Pancreas (tissue), 10 donors: ENCODE results near the gene TRAF3. TPM values are rescaled to one million over a fixed set of nuclear protein-coding genes. Genes with fewer than 3 reads are reported as not detected.
"Not testable (repeated sequence)": the region's sequence is repeated elsewhere in the genome, so short reads cannot be mapped to it uniquely, and the experiment has no call there.

ENCODE experiments used
- ATAC-seq, 4 donors: fragments of 200-7000 bp; cut with Tn5 transposase; one replicate each; pipeline versions ENCODE4 v1.8.0 to v1.9.1; 2020; ENCODE audit warnings: mild to moderate bottlenecking in 4 of 4, moderate library complexity in 4 of 4
- DNase-seq, 6 donors: peaks; one replicate each; pipeline ENCODE4 v3.0.0-alpha.2; 2020
- FAIRE-seq: peaks from 2 replicates; lab custom pipeline; 2012; peaks lifted over from hg19 to GRCh38; lab: Jason Lieb, UNC
- H3K27ac ChIP-seq, 4 donors: fragments of 200-600 bp; sonication (generic); 1 replicate in 3 of 4; 2 replicates in 1 of 4; pipeline versions ENCODE4 v1.5.0 to v1.8.0; 2020
- H3K27me3 ChIP-seq, 4 donors: fragments of 200-600 bp; one replicate each; pipeline ENCODE4 v1.8.0; 2021
- H3K36me3 ChIP-seq, 3 donors: fragments of 200-600 bp; sonication (generic) in 1 of 3; one replicate each; pipeline versions ENCODE4 v1.5.0 to v1.8.0; 2020 to 2021
- H3K4me1 ChIP-seq, 3 donors: fragments of 200-600 bp; one replicate each; pipeline ENCODE4 v1.8.0; 2021
- H3K4me3 ChIP-seq, 4 donors: fragments of 200-600 bp; sonication (generic) in 2 of 4; one replicate each; pipeline versions ENCODE4 v1.5.0 to v1.8.0; 2020 to 2021
- H3K9me3 ChIP-seq, 4 donors: fragments of 200-600 bp; one replicate each; pipeline ENCODE4 v1.8.0; 2021
- WGBS, 2 donors: extraction: QIAGEN DNeasy Blood & Tissue Kit; methylation state at CpG; one replicate each; pipeline ENCODE4 v1.1.7; 2013; 5-methylcytosine and 5-hydroxymethylcytosine counted together
- intact Hi-C, 3 donors: fragments of 100-400 bp; cut with DNase I; formaldehyde crosslinking; loops; one replicate each; pipeline versions ENCODE4 v1.11.1 to v1.14.2; 2022
- polyA plus RNA-seq, 2 donors: library from polyadenylated mRNA; stranded (reverse); fragments of 200-250 nt; gene quantifications; one replicate each; pipeline ENCODE4 v1.2.3, GENCODE V29; 2013
- total RNA-seq, 6 donors: library from RNA; stranded (reverse); fragmentation: NEBNext Ultra II Directional in 4 of 6; extraction: Animal tissue kit (Norgen Biotek cat#: 25700) in 4 of 6; gene quantifications; one replicate each; pipeline versions ENCODE4 v1.2.1 to v1.2.4, GENCODE V29; 2021 to 2023
- TF ChIP-seq, protein P1 (sequence below), 4 donors: fragments of 200-600 bp; sonication (generic) in 3 of 4; IDR thresholded peaks; one replicate each; pipeline versions ENCODE4 v1.5.0 to v1.8.0; 2021; ENCODE audit warnings: antibody characterized with exemption in 4 of 4
- donor health status: healthy with polysubstance abuse.
- donor health status: DM: no; HTN: no; CAD: no; lungs with moderate emphysema.
- donor health status: DM: no; HTN: no; CAD: no.
- donor health status: control.
- donor health status: control.
- donor health status: Bipolar disorder and iron deficiency.
- donor health status: DM: yes; HTN: yes; CAD: no.
- donor health status: DM: no; HTN: no; CAD: no.
- donor health status: DM: no; HTN: no; CAD: no.
- donor health status: DM: yes; HTN: yes; CAD: no.

TRAF3 gene
- total and polyA plus RNA-seq, 8 donors = 3.6 to 14.7 (median 6.1) TPM

DNA sequence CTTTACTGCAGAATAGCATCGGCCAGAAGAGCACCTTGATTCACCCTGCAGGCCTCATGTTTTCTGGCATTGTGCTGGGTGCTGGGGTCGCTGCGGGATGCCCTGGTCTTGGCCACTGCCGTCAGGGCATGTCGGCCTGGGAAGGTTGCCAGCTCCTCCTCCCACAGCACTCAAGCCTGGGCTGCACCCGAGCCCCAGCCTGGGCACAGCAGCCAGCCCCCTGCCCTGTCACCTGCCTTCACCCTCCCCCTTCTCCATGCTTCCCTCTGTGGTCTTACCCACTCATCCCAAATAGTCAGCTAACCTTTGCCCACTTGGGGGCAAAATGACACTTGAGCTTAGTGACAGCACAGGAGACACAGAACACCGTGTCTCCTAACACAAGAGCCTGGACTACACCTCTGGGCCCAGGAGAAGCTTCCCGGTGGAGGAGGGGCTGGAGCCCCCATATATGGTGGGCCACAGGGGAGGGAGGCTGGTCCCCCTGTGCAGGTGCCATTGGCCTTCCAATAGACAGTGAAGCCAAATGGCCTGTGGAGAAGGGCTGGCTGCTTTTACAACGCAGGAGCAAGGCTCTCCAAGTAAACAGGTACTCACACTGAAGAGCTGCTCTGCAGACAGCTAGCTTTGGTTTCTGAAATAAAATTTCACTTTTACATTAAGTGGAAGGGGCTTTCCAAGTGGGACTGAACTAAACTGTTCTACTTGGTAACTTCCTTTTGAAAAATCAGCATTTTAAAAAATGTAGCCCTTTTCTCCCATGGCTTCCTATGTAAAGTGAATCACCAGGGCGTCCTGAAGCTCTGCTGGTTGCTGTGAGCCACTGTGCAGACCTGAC, 94.0 kb downstream of the TRAF3 start:
- no peak for DNase-seq
- no peak for ATAC-seq
- H3K27me3 ChIP-seq = no peaks in the 10 kb centered on the region
- TF ChIP-seq, protein P1, sequence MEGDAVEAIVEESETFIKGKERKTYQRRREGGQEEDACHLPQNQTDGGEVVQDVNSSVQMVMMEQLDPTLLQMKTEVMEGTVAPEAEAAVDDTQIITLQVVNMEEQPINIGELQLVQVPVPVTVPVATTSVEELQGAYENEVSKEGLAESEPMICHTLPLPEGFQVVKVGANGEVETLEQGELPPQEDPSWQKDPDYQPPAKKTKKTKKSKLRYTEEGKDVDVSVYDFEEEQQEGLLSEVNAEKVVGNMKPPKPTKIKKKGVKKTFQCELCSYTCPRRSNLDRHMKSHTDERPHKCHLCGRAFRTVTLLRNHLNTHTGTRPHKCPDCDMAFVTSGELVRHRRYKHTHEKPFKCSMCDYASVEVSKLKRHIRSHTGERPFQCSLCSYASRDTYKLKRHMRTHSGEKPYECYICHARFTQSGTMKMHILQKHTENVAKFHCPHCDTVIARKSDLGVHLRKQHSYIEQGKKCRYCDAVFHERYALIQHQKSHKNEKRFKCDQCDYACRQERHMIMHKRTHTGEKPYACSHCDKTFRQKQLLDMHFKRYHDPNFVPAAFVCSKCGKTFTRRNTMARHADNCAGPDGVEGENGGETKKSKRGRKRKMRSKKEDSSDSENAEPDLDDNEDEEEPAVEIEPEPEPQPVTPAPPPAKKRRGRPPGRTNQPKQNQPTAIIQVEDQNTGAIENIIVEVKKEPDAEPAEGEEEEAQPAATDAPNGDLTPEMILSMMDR (IDR thresholded peaks at IDR 0.05) = no peak
- no peak overlapping the region for H3K4me3 ChIP-seq
- no peaks in the 10 kb centered on the region for H3K9me3 ChIP-seq
- intact Hi-C loops = no loop called here
- no peak overlapping the region for H3K27ac ChIP-seq
- no peaks in the 10 kb centered on the region for H3K4me1 ChIP-seq
- no peak for FAIRE-seq
- H3K36me3 ChIP-seq = no peaks in the 10 kb centered on the region
- WGBS, 2 donors = 90 to 95% methylated on average over 10 of the region's 10 CpGs

DNA sequence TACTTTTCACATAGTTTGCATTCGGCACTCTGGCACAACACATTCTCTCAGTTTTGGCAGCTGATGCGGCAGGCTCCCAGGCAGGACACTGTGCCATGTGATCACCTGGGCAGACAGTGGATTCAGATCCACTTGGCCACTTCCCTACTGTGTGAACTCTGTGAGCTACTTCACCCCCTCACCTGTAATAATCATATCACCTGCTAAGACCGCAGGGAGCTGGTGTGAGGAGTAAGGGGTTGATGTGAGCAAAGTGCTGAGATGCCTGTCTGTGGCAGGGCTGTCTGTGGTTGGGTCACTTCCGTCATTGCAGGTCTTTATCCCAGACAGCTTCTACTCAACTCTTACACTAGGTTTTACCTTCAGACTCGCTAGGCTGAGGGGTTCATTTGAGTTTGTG, 94.8 kb downstream of the TRAF3 start:
- DNase-seq = no peak
- intact Hi-C loops = no loop called here
- Histone ChIP-seq H3K27me3 (no peaks in the 10 kb centered on the region), H3K27ac (no peak overlapping the region), H3K36me3 (no peaks in the 10 kb centered on the region), H3K9me3 (no peaks in the 10 kb centered on the region), H3K4me3 (no peak overlapping the region), H3K4me1 (no peaks in the 10 kb centered on the region)
- ATAC-seq = no peak
- 94 to 97% methylated on average over 5 of the region's 5 CpGs for WGBS, 2 donors
- TF ChIP-seq, protein P1 (IDR thresholded peaks at IDR 0.05) = no peak
- FAIRE-seq = no peak

DNA sequence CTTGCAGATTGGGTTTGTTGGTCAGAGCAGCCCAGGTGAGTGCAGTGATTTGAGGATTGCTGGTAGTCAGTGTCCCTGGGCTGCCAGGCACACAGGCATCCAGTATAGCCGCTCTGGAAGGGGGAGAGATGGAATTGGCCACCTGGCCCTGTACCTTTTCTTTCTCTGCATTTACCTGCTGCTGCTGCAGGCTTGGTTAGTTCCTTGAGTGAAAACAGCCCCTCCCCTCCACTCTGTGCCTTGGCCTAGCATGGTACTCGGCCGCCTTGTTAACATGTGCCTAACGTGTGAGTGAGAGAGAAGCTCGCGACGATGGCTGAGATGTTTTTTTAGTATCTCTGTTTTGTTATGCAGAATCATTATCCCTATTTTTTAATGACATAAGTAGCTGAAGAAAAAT, 95.9 kb downstream of the TRAF3 start:
- no peaks in the 10 kb centered on the region for H3K9me3 ChIP-seq
- WGBS, 2 donors = 57 to 66% methylated on average over 7 of the region's 7 CpGs
- FAIRE-seq (no peak), DNase-seq (no peak), ATAC-seq (peak in 3 of 4 donors; percentile 40 to 44 (median 42))
- no peak overlapping the region for H3K4me3 ChIP-seq
- no peak overlapping the region for H3K27ac ChIP-seq
- TF ChIP-seq, protein P1 (IDR thresholded peaks at IDR 0.05) = no peak
- H3K4me1 ChIP-seq = no peaks in the 10 kb centered on the region
- intact Hi-C loops = no loop called here
- no peaks in the 10 kb centered on the region for H3K36me3 ChIP-seq
- H3K27me3 ChIP-seq = no peaks in the 10 kb centered on the region

DNA sequence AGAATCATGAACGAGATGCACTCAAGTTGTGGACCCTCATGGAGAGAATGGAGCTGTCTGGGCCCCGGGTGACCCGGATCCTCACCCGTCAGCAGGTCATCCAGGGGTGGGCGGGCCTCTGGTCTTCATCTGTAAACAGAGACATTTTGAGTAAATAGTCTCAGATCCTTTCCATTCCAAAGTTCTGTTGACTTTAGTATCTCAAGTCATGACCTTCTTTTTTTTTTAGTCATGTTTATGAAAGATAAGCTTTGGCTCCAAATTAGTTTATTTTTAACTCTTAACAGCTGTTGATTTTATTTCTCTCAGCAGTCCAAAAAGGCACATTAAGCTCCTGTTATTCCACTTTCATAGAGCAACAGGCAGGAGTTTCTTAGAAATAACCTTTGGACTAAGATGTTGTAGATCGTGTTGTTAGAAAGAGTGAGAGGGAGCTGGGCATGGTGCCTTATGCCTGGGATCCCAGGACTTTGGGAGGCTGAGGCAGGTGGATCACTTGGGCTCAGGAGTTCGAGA, 96.4 kb downstream of the TRAF3 start:
- ATAC-seq = peak in 3 of 4 donors; percentile 23 to 70 (median 62)
- H3K9me3 ChIP-seq = no peaks in the 10 kb centered on the region
- no peaks in the 10 kb centered on the region for H3K36me3 ChIP-seq
- TF ChIP-seq, protein P1 (IDR thresholded peaks at IDR 0.05) = no peak
- H3K27me3 ChIP-seq = no peaks in the 10 kb centered on the region
- no peak for FAIRE-seq
- H3K4me1 ChIP-seq = no peaks in the 10 kb centered on the region
- intact Hi-C loops = no loop called here
- WGBS, 2 donors = 35 to 36% methylated on average over 7 of the region's 7 CpGs
- H3K4me3 ChIP-seq = no peak overlapping the region
- no peak overlapping the region for H3K27ac ChIP-seq
- no peak for DNase-seq

DNA sequence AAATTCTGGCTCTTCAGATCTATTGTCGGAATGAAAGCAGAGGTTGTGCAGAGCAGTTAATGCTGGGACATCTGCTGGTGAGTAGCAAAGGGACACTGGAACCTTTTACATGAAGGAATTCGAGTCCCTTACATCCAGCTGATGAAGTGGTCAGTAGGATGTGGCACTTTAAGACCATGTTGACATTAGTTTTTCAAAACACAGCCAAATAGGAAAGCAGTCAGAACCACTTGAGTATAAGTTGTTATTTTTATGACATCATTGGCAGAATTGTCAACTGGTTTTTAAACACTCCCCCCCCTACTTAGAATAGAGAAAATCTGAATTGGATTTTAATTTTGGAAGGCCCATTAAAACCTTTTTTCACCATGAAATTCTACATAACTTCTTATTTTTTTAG, 98.4 kb downstream of the TRAF3 start:
- intact Hi-C loops = no loop called here
- DNase-seq (no peak), FAIRE-seq (no peak), ATAC-seq (no peak)
- TF ChIP-seq, protein P1 (IDR thresholded peaks at IDR 0.05) = no peak
- Histone ChIP-seq H3K27me3 (no peaks in the 10 kb centered on the region), H3K36me3 (no peaks in the 10 kb centered on the region), H3K4me3 (no peak overlapping the region), H3K27ac (no peak overlapping the region), H3K9me3 (no peaks in the 10 kb centered on the region), H3K4me1 (no peaks in the 10 kb centered on the region)
- WGBS, 2 donors = 85 to 93% methylated on average over 2 of the region's 2 CpGs

DNA sequence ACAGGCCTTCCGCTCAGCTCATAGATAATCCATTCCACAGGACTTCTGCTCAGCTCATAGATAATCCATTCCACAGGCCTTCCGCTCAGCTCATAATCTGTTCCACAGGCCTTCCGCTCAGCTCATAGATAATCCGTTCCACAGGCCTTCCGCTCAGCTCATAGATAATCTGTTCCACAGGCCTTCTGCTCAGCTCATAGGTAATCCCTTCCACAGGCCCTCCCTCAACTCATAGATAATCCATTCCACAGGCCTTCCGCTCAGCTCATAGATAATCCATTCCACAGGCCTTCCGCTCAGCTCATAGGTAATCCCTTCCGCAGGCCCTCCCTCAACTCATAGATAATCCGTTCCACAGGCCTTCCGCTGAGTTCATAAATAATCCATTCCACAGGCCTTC, 100.3 kb downstream of the TRAF3 start:
- H3K36me3 ChIP-seq, H3K27me3 ChIP-seq, H3K9me3 ChIP-seq, ATAC-seq, intact Hi-C loops, DNase-seq, H3K4me3 ChIP-seq, H3K4me1 ChIP-seq, FAIRE-seq, H3K27ac ChIP-seq: not testable (repeated sequence)
- WGBS, 2 donors = 97 to 98% methylated on average over 10 of the region's 10 CpGs
